GM08714 (cell line): ENCODE measurements around the gene CD248.

ENCODE experiments used
- H3K4me3 ChIP-seq: fragments of 200-500 bp; sonication (Bioruptor generic); 2 replicates; pipeline ENCODE4 v1.5.1; 2014; ENCODE audit warnings: mild to moderate bottlenecking, low read length, inconsistent platforms
- ZNF274 ChIP-seq: IDR thresholded peaks from 2 replicates; pipeline ENCODE4 v1.6.1; 2012; ENCODE audit warnings: mild to moderate bottlenecking, low read depth, low read length

The CD248 gene

GRCh38 chr11:66287889-66288670, 28.8 kb downstream of the CD248 start:
- no peak for TF ChIP-seq ZNF274
- peak overlapping the region; percentile 81 for H3K4me3 ChIP-seq

GRCh38 chr11:66287211-66287888, 29.5 kb downstream of the CD248 start:
- no peak for TF ChIP-seq ZNF274
- H3K4me3 ChIP-seq: no peak overlapping the region

- H3K4me3 ChIP-seq: no peak overlapping the region
- no peak for TF ChIP-seq ZNF274
These were observed 30.1 kb downstream of the CD248 start for GRCh38 chr11:66286699-66287098.

- no peak overlapping the region for H3K4me3 ChIP-seq
- no peak for TF ChIP-seq ZNF274
These were observed 31.4 kb downstream of the CD248 start for GRCh38 chr11:66285250-66285947.

GRCh38 chr11:66284526-66285078, 32.2 kb downstream of the CD248 start:
- no peak for TF ChIP-seq ZNF274

GRCh38 chr11:66283461-66284105, 33.3 kb downstream of the CD248 start:
- H3K4me3 ChIP-seq: no peak overlapping the region
- no peak for TF ChIP-seq ZNF274

More at GRCh38 chr11:66284526-66285078, 32.2 kb downstream of the CD248 start:
- H3K4me3 ChIP-seq: no peak overlapping the region

GRCh38 chr11:66282468-66283455, 34.1 kb downstream of the CD248 start:
- no peak for TF ChIP-seq ZNF274
- no peak overlapping the region for H3K4me3 ChIP-seq

GRCh38 chr11:66281776-66282467, 34.9 kb downstream of the CD248 start:
- no peak overlapping the region for H3K4me3 ChIP-seq

GRCh38 chr11:66281001-66281400, 35.8 kb downstream of the CD248 start:
- no peak overlapping the region for H3K4me3 ChIP-seq
- TF ChIP-seq ZNF274: no peak

More at GRCh38 chr11:66281776-66282467, 34.9 kb downstream of the CD248 start:
- no peak for TF ChIP-seq ZNF274

GRCh38 chr11:66280428-66280827, 36.4 kb downstream of the CD248 start:
- TF ChIP-seq ZNF274: no peak
- H3K4me3 ChIP-seq: no peak overlapping the region

- no peak overlapping the region for H3K4me3 ChIP-seq
- no peak for TF ChIP-seq ZNF274
These were observed 37.6 kb downstream of the CD248 start for GRCh38 chr11:66279092-66279734.
